Keratinocyte (primary cell): ENCODE data around the gene OPRD1. TPM values are rescaled to one million over a fixed set of nuclear protein-coding genes. Genes with fewer than 3 reads are reported as not detected.

Source experiments
- DNase-seq: peaks from one replicate; pipeline ENCODE4 v3.0.0-alpha.2; 2011; ENCODE audit warnings: low read depth, missing footprints, low spot score
- FAIRE-seq: peaks from 2 replicates; lab custom pipeline; 2011; peaks lifted over from hg19 to GRCh38; lab: Jason Lieb, UNC
- H2AFZ ChIP-seq: 2 replicates; pipeline ENCODE4 v1.6.0; 2012; ENCODE audit warnings: low read length, control low read depth, inconsistent platforms; ENCODE audit not compliant: control insufficient read depth
- H3K27ac ChIP-seq: 2 replicates; pipeline ENCODE4 v1.5.1; 2011; ENCODE audit warnings: low read length; ENCODE audit not compliant: control insufficient read depth, insufficient read depth
- H3K27me3 ChIP-seq: 3 replicates; pipeline ENCODE4 v1.6.0; 2011; ENCODE audit warnings: low read length; ENCODE audit not compliant: control insufficient read depth, insufficient read depth; ENCODE audit errors: extremely low read depth
- H3K36me3 ChIP-seq, 2 experiments: 2 replicates in 1 of 2; 3 replicates in 1 of 2; pipeline ENCODE4 v1.5.1; 2011; ENCODE audit warnings: low read length in 2 of 2, mild to moderate bottlenecking in 1 of 2; ENCODE audit not compliant: control insufficient read depth in 2 of 2, insufficient read depth in 2 of 2; ENCODE audit errors: extremely low read depth in 1 of 2
- H3K4me1 ChIP-seq: 3 replicates; pipeline ENCODE4 v1.5.1; 2011; ENCODE audit warnings: low read length; ENCODE audit not compliant: control insufficient read depth, insufficient read depth; ENCODE audit errors: extremely low read depth
- H3K4me2 ChIP-seq: 3 replicates; pipeline ENCODE4 v1.6.0; 2011; ENCODE audit warnings: low read depth, low read length; ENCODE audit not compliant: control insufficient read depth, insufficient read depth; ENCODE audit errors: extremely low read depth
- H3K4me3 ChIP-seq, 3 experiments: fragments of 200-600 bp in 1 of 3; sonication (generic) in 1 of 3; 2 replicates in 2 of 3; 3 replicates in 1 of 3; pipeline ENCODE4 v1.5.1; 2011 to 2016; ENCODE audit warnings: low read length in 3 of 3, mild to moderate bottlenecking in 3 of 3, control low read depth in 2 of 3, inconsistent platforms in 1 of 3, low read depth in 1 of 3, mixed read lengths in 1 of 3, mixed run types in 1 of 3, moderate library complexity in 1 of 3; ENCODE audit not compliant: control insufficient read depth in 2 of 3, insufficient read depth in 2 of 3; ENCODE audit errors: extremely low read depth in 1 of 3
- H3K79me2 ChIP-seq: 2 replicates; pipeline ENCODE4 v1.6.0; 2012; ENCODE audit warnings: low read length; ENCODE audit not compliant: control insufficient read depth, insufficient read depth
- H3K9ac ChIP-seq: 3 replicates; pipeline ENCODE4 v1.6.0; 2011; ENCODE audit warnings: low read length; ENCODE audit not compliant: control insufficient read depth, insufficient read depth; ENCODE audit errors: extremely low read depth
- H3K9me1 ChIP-seq: 3 replicates; pipeline ENCODE4 v1.6.0; 2011; ENCODE audit warnings: low read length; ENCODE audit not compliant: control insufficient read depth, insufficient read depth; ENCODE audit errors: extremely low read depth
- H3K9me3 ChIP-seq: 2 replicates; pipeline ENCODE4 v1.5.1; 2012; ENCODE audit warnings: low read depth, low read length; ENCODE audit not compliant: control insufficient read depth
- H4K20me1 ChIP-seq: 3 replicates; pipeline ENCODE4 v1.6.0; 2011; ENCODE audit warnings: low read length; ENCODE audit not compliant: control insufficient read depth, insufficient read depth; ENCODE audit errors: extremely low read depth
- CTCF ChIP-seq, 3 experiments: IDR thresholded peaks in 1 of 3; conservative IDR thresholded peaks in 1 of 3; optimal IDR thresholded peaks in 1 of 3; 2 replicates in 2 of 3; 3 replicates in 1 of 3; pipeline versions ENCODE3 to v1.5.1; 2011; ENCODE audit warnings: low read length in 3 of 3, mild to moderate bottlenecking in 3 of 3, moderate library complexity in 2 of 3, control low read depth in 1 of 3, inconsistent platforms in 1 of 3; ENCODE audit not compliant: insufficient read depth in 2 of 3; ENCODE audit errors: extremely low read depth in 1 of 3
- EZH2 ChIP-seq: IDR thresholded peaks from one replicate; pipeline ENCODE4 v1.6.1; 2012; ENCODE audit warnings: inconsistent platforms, mild to moderate bottlenecking, low read length, moderate library complexity
- dilution Hi-C: fragments of 300-500 bp; cut with MboI; formaldehyde crosslinking; loops from one replicate; pipeline ENCODE4 v1.7.0; 2020; ENCODE audit warnings: low sequenced_read_pairs; ENCODE audit not compliant: extremely low pct_ligation_motif_present
- polyA plus RNA-seq, 5 experiments: library from polyadenylated mRNA; depleted of rRNA in 3 of 5; stranded (reverse) in 3 of 5; stranded (forward) in 1 of 5; unstranded in 1 of 5; fragments of >200 nt; gene quantifications; 1 replicate in 1 of 5; 2 replicates in 3 of 5; 3 replicates in 1 of 5; pipeline versions ENCODE4 v1.2.1 to v1.2.3, GENCODE V29; 2011 to 2012; ENCODE audit warnings: missing spikeins in 2 of 5, low read depth in 1 of 5, low replicate concordance in 1 of 5

The OPRD1 gene
- polyA plus RNA-seq, 1 donor (not counting 4 experiments of a cell fraction or from before 2014, with no cell fraction given): not detected

GRCh38 chr1:28886731-28887418, 74.9 kb downstream of the OPRD1 start:
- Histone ChIP-seq H3K4me1 (peaks cover 24% of the 10 kb centered on the region), H3K36me3 (peaks cover 1 to 6% of the 10 kb centered on the region in 2 experiments), H3K4me2 (peak overlapping the region; percentile 92), H2AFZ (peak overlapping the region; percentile 87), H4K20me1 (no peaks in the 10 kb centered on the region), H3K27ac (peak overlapping the region; percentile 73), H3K27me3 (no peaks in the 10 kb centered on the region), H3K4me3 (peak overlapping the region; percentile 86 to 97 (median 95)), H3K79me2 (peaks cover 4% of the 10 kb centered on the region), H3K9me1 (no peaks in the 10 kb centered on the region), H3K9ac (peak overlapping the region; percentile 96), H3K9me3 (no peaks in the 10 kb centered on the region)
- FAIRE-seq: peak; percentile 46
- no peak for TF ChIP-seq EZH2
- peak; percentile 33 for DNase-seq
- dilution Hi-C loops: no loop called here

GRCh38 chr1:28887419-28887834, 75.5 kb downstream of the OPRD1 start:
- Histone ChIP-seq H3K4me1 (peaks cover 19% of the 10 kb centered on the region), H2AFZ (peak overlapping the region; percentile 87), H3K27me3 (no peaks in the 10 kb centered on the region), H3K4me3 (peak overlapping the region; percentile 86 to 97 (median 95)), H3K9me3 (no peaks in the 10 kb centered on the region), H3K36me3 (peaks cover 1 to 6% of the 10 kb centered on the region in 2 experiments), H4K20me1 (no peaks in the 10 kb centered on the region), H3K9ac (peak overlapping the region; percentile 96), H3K4me2 (peak overlapping the region; percentile 92), H3K79me2 (peaks cover 4% of the 10 kb centered on the region), H3K27ac (peak overlapping the region; percentile 73), H3K9me1 (no peaks in the 10 kb centered on the region)
- dilution Hi-C loops: no loop called here
- no peak for DNase-seq
- no peak for FAIRE-seq
- TF ChIP-seq EZH2 (no peak), CTCF (optimal IDR thresholded peaks at IDR 0.05 in 1 of 3, IDR thresholded peaks at IDR 0.05 in 1 of 3, conservative IDR thresholded peaks at IDR 0.05 in 1 of 3; ENCODE audit: extremely low read depth in 1 of 3, insufficient read depth in 2 of 3, low read length in 3 of 3) (no peak)
